ENCODE measurements around the gene ACADM. TPM values are rescaled to one million over a fixed set of nuclear protein-coding genes. Genes with fewer than 3 reads are reported as not detected.

The ACADM gene
- total and polyA plus RNA-seq, 2 of the 13 experiments (the other 11 are each of a cell fraction or from before 2014, with no cell fraction given), result 43.7 to 92.2 TPM

DNA sequence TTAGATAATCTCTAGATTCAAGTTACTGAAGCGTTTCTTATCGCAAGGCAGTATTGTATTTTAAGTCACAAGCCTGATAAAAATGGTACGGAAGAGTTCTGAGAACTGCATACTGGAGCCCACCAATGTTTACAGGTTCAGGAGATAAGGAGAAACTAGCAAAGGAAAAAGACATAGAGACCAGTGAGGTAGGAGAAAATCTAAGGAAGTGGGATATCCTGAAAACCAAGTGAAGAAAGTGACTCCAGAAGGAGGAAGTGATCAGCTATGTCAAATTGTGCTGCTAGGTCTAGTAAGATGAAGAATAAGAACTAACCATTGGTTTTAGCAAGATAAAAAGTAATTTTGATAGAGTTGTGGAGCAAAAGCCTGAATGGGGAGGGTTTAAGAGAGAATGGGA is 31.0 kb upstream of the ACADM start:
- Histone ChIP-seq H3K36me3 (replicated peaks in 1 of 2; ENCODE audit: control insufficient read depth in 1 of 2, insufficient read depth in 2 of 2, low read length in 2 of 2) (no peaks in the 10 kb centered on the region), H3K27me3 (ENCODE audit: control insufficient read depth in 1 of 2, insufficient read depth in 2 of 2, low read length in 2 of 2) (peaks cover 0 to 6% of the 10 kb centered on the region in 2 experiments; a peak in 2 of 5 replicates), H3K4me2 (ENCODE audit: low read depth, low read length) (no peak overlapping the region), H3K79me2 (ENCODE audit: insufficient read depth, low read length) (no peaks in the 10 kb centered on the region), H3K4me3 (replicated peaks in 1 of 3; ENCODE audit: insufficient read depth in 1 of 3, low read depth in 2 of 3, low read length in 3 of 3) (no peak overlapping the region), H2AFZ (ENCODE audit: low read length) (no peak overlapping the region), H4K20me1 (ENCODE audit: insufficient read depth, low read length) (no peaks in the 10 kb centered on the region), H3K4me1 (ENCODE audit: insufficient read depth, low read length) (no peaks in the 10 kb centered on the region), H3K9ac (ENCODE audit: insufficient read depth, low read depth, low read length) (no peak overlapping the region), H3K27ac (ENCODE audit: extremely low read length, insufficient read depth, low read length) (no peak overlapping the region), H3K9me3 (ENCODE audit: low read length) (no peaks in the 10 kb centered on the region)
- ChIA-PET CTCF (ENCODE audit: low intra/inter-chr PET ratio, low total read pairs) (no interaction called here), POLR2A (no interaction called here)
- no peak for DNase-seq (ENCODE audit: low spot score)
- in situ Hi-C loops (cut with HindIII; ENCODE audit: extremely low pct_ligation_motif_present, low pct_unique_long_range_greater_than_20kb), result no loop called here
- no peak for FAIRE-seq
- no TSS peak for BruUV-seq (replicated peaks)
- 12% methylated on average over 3 of the region's 3 CpGs for WGBS (ENCODE audit: low lambda C conversion rate)
- ATAC-seq, result no peak
- no peak for TF ChIP-seq NCOA5 (CRISPR knock-in tag; IDR thresholded peaks at IDR 0.05)
- TF ChIP-seq ELF3 (CRISPR knock-in tag; IDR thresholded peaks at IDR 0.05), result no peak
- TF ChIP-seq, protein P1, sequence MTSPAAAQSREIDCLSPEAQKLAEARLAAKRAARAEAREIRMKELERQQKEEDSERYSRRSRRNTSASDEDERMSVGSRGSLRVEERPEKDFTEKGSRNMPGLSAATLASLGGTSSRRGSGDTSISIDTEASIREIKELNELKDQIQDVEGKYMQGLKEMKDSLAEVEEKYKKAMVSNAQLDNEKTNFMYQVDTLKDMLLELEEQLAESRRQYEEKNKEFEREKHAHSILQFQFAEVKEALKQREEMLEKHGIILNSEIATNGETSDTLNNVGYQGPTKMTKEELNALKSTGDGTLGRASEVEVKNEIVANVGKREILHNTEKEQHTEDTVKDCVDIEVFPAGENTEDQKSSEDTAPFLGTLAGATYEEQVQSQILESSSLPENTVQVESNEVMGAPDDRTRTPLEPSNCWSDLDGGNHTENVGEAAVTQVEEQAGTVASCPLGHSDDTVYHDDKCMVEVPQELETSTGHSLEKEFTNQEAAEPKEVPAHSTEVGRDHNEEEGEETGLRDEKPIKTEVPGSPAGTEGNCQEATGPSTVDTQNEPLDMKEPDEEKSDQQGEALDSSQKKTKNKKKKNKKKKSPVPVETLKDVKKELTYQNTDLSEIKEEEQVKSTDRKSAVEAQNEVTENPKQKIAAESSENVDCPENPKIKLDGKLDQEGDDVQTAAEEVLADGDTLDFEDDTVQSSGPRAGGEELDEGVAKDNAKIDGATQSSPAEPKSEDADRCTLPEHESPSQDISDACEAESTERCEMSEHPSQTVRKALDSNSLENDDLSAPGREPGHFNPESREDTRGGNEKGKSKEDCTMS (CRISPR knock-in tag; conservative IDR thresholded peaks at IDR 0.05), result no peak
- no peak for TF ChIP-seq U2AF1 (optimal IDR thresholded peaks at IDR 0.05; ENCODE audit: low read depth, low read length)
- intact Hi-C loops (cut with micrococcal nuclease; ENCODE audit: unreplicated experiment), result no loop called here

DNA sequence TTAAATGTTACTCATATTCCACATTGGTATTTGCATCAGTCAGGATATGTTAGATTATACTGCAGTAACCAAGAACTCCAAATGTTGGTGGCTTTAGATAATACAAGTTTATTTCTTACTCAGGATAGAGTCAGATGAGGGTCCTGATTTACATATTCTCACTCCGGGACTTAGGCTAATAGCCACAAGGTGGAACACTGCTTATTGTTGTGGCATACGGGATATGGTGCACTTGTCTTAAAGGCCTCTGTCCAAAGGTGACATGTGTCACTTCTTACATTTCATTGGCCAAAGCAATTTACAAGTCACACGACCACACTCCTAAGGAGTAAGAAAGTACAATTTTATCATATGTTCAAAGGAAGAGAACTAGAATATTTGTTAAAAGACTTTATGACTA is 28.5 kb upstream of the ACADM start:
- Histone ChIP-seq H3K36me3 (replicated peaks in 1 of 2; ENCODE audit: control insufficient read depth in 1 of 2, insufficient read depth in 2 of 2, low read length in 2 of 2) (no peaks in the 10 kb centered on the region), H4K20me1 (ENCODE audit: insufficient read depth, low read length) (no peaks in the 10 kb centered on the region), H2AFZ (ENCODE audit: low read length) (no peak overlapping the region), H3K27me3 (ENCODE audit: control insufficient read depth in 1 of 2, insufficient read depth in 2 of 2, low read length in 2 of 2) (peaks cover 0 to 6% of the 10 kb centered on the region in 2 experiments; a peak in 2 of 5 replicates), H3K4me1 (ENCODE audit: insufficient read depth, low read length) (no peaks in the 10 kb centered on the region), H3K27ac (ENCODE audit: extremely low read length, insufficient read depth, low read length) (no peak overlapping the region), H3K9me3 (ENCODE audit: low read length) (no peaks in the 10 kb centered on the region), H3K79me2 (ENCODE audit: insufficient read depth, low read length) (no peaks in the 10 kb centered on the region), H3K4me3 (replicated peaks in 1 of 3; ENCODE audit: insufficient read depth in 1 of 3, low read depth in 2 of 3, low read length in 3 of 3) (no peak overlapping the region), H3K4me2 (ENCODE audit: low read depth, low read length) (no peak overlapping the region), H3K9ac (ENCODE audit: insufficient read depth, low read depth, low read length) (no peak overlapping the region)
- FAIRE-seq, result no peak
- no peak for DNase-seq (ENCODE audit: low spot score)
- in situ Hi-C loops (cut with HindIII; ENCODE audit: extremely low pct_ligation_motif_present, low pct_unique_long_range_greater_than_20kb) (no loop called here), intact Hi-C loops (cut with micrococcal nuclease; ENCODE audit: unreplicated experiment) (no loop called here)
- POLR2A ChIA-PET, result no interaction called here
- ATAC-seq, result no peak; the same call in 2 of the 3 replicates
- 17% methylated on average over 3 of the region's 3 CpGs for WGBS (ENCODE audit: low lambda C conversion rate)
- no TSS peak for BruUV-seq (replicated peaks)
- CTCF ChIA-PET (ENCODE audit: low intra/inter-chr PET ratio, low total read pairs), result no interaction called here
- TF ChIP-seq HHEX (CRISPR knock-in tag; IDR thresholded peaks at IDR 0.05), result no peak
- TF ChIP-seq ZFYVE20 (CRISPR knock-in tag; IDR thresholded peaks at IDR 0.05; ENCODE audit: borderline replicate concordance, low read depth), result no peak
- no peak for TF ChIP-seq AKAP8 (CRISPR knock-in tag; IDR thresholded peaks at IDR 0.05)
- TF ChIP-seq MED8 (CRISPR knock-in tag; IDR thresholded peaks at IDR 0.05; ENCODE audit: insufficient replicate concordance), result no peak
- no peak for TF ChIP-seq SNAI1 (CRISPR knock-in tag; IDR thresholded peaks at IDR 0.05; ENCODE audit: borderline replicate concordance)
- no peak for TF ChIP-seq MAF1 (CRISPR knock-in tag; IDR thresholded peaks at IDR 0.05; ENCODE audit: borderline replicate concordance)
- TF ChIP-seq, protein P2, sequence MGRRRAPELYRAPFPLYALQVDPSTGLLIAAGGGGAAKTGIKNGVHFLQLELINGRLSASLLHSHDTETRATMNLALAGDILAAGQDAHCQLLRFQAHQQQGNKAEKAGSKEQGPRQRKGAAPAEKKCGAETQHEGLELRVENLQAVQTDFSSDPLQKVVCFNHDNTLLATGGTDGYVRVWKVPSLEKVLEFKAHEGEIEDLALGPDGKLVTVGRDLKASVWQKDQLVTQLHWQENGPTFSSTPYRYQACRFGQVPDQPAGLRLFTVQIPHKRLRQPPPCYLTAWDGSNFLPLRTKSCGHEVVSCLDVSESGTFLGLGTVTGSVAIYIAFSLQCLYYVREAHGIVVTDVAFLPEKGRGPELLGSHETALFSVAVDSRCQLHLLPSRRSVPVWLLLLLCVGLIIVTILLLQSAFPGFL (CRISPR knock-in tag; IDR thresholded peaks at IDR 0.05), result no peak
